ENCODE data around the gene ZNF469.

The ZNF469 gene

DNA sequence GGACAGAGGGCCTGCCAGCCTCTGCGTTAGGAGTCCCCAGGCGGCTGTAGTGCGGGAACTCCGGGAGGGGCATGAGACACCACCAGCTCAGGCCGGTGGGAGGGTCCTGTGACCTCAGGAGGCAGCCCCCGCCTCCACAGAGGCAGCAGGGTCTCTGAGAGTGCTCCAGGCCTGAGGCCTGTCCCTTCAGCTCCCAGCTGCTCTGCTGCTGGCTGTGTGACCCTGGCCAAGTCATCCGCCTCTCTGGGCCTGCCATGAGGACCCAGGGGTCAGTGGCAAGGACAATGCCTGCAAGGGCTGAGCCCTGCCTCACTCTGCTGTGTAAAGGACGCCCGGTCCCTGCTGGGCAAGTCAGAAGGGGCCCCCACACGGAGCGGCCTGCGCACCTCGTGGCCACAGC is 43.3 kb downstream of the ZNF469 start:
- no peak for DNase-seq (ENCODE audit: low read depth in 4 of 4, low spot score in 1 of 4)

DNA sequence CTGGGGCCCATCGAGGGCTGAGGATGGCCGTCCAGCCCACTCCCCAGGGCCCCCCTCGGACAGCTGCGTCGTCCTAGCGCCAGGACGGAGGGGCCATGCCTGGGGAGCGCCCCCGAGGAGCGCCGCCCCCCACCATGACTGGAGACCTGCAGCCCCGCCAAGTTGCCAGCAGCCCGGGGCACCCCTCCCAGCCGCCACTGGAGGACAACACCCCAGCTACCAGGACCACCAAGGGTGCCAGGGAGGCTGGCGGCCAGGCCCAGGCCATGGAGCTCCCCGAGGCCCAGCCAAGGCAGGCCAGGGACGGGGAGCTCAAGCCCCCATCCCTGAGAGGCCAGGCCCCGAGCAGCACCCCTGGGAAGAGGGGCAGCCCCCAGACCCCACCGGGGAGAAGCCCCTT is 44.6 kb downstream of the ZNF469 start:
- DNase-seq (ENCODE audit: low read depth in 4 of 4, low spot score in 1 of 4), result no peak

DNA sequence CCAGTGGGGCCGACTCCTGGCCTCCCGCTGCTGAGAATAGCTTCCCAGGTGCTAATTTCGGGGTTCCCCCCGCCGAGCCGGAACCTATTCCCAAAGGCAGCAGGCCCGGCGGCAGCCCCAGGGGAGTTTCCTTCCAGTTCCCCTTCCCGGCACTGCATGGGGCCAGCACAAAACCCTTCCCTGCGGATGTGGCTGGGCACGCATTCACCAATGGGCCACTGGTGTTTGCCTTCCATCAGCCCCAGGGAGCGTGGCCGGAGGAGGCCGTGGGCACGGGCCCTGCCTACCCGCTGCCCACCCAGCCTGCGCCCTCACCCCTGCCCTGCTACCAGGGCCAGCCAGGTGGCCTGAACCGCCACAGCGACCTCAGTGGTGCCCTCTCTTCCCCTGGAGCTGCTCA is 45.4 kb downstream of the ZNF469 start:
- no peak for DNase-seq (ENCODE audit: low read depth in 4 of 4, low spot score in 1 of 4)

DNA sequence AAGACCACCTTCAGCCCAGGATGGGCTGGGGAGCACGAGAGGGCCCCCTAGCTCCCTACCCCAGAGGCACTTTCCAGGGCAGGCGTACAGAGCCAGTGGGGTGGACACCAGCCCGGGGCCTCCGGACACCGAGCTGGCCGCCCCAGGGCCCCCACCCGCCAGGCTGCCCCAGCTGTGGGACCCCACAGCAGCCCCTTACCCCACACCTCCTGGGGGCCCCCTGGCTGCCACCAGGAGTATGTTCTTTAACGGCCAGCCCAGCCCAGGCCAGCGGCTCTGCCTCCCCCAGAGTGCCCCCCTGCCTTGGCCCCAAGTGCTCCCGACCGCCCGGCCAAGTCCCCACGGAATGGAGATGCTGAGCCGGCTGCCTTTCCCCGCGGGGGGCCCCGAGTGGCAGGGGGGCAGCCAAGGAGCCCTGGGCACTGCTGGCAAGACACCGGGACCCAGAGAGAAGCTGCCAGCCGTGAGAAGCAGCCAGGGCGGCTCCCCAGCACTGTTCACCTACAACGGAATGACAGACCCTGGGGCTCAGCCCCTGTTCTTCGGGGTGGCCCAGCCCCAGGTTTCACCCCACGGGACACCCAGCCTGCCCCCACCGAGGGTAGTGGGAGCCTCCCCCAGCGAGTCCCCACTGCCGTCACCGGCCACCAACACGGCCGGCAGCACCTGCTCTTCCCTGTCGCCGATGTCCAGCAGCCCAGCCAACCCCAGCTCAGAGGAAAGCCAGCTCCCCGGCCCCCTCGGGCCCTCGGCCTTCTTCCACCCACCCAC is 46.0 kb downstream of the ZNF469 start:
- no peak for DNase-seq (ENCODE audit: low read depth in 4 of 4, low spot score in 1 of 4)

DNA sequence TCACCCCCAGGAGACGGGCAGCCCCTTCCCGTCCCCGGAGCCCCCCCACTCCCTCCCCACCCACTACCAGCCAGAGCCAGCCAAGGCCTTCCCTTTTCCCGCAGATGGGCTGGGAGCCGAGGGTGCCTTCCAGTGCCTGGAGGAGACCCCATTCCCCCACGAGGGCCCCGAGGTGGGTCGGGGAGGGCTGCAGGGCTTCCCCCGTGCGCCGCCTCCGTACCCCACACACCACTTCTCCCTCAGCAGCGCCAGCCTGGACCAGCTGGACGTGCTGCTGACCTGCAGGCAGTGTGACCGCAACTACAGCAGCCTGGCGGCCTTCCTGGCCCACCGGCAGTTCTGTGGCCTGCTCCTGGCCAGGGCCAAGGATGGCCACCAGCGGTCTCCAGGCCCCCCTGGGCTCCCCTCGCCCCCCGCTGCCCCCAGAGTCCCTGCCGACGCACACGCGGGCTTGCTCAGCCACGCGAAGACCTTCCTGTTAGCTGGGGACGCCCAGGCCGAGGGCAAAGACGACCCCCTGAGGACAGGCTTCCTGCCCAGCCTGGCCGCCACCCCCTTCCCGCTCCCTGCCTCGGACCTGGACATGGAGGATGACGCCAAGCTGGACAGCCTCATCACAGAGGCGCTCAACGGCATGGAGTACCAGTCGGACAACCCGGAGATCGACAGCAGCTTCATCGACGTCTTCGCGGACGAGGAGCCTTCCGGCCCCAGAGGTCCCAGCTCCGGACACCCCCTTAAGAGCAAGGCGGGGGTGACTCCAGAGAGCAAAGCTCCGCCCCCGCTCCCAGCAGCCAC is 46.8 kb downstream of the ZNF469 start:
- DNase-seq (ENCODE audit: low read depth in 4 of 4, low spot score in 1 of 4), result no peak

DNA sequence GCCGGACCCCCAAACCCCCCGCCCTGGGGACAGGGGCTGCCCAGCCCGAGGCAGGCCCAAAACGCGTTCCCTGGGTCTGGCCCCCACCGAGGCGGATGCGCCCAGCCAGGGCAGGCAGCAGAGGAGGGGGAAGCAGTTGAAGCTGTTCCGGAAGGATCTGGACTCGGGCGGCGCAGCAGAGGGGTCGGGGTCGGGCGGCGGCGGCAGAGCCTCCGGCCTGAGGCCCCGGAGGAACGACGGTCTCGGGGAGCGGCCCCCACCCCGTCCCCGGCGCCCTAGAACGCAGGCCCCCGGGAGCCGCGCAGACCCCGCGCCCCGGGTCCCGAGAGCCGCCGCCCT is 47.4 kb downstream of the ZNF469 start:
- peak in 1 of 4 experiments; percentile 8 for DNase-seq (ENCODE audit: low read depth in 4 of 4, low spot score in 1 of 4)

DNA sequence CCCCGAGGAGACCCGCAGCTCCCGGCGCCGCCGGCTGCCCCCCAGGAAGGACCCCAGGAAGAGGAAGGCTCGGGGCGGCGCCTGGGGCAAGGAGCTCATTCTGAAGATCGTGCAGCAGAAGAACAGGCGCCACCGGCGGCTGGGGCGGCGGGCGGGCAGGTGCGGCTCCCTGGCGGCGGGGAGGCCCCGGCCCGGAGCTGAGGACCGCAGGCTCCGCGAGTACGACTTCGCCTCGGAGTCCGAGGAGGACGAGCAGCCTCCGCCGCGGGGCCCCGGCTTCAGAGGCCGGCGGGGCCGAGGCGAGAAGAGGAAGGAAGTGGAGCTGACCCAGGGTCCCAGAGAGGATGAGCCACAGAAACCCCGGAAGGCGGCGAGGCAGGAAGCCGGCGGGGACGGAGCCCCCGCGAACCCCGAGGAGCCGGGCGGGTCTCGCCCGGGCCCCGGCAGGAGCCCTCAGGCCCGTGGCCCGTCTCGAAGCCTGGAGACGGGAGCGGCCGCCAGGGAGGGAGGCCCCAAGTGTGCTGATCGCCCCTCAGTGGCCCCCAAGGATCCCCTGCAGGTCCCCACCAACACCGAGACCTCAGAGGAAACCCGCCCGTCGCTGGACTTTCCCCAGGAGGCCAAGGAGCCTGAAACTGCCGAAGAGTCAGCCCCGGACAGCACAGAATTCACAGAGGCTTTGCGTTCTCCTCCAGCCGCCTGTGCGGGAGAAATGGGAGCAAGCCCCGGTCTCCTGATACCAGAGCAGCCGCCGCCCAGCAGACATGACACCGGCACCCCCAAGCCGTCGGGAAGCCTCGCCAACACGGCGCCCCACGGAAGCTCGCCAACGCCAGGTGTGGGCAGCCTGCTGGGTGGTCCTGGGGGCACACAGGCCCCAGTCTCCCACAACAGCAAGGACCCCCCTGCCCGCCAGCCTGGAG is 48.0 kb downstream of the ZNF469 start:
- DNase-seq (ENCODE audit: low read depth in 4 of 4, low spot score in 1 of 4), result peak in 1 of 4 experiments; percentile 27

DNA sequence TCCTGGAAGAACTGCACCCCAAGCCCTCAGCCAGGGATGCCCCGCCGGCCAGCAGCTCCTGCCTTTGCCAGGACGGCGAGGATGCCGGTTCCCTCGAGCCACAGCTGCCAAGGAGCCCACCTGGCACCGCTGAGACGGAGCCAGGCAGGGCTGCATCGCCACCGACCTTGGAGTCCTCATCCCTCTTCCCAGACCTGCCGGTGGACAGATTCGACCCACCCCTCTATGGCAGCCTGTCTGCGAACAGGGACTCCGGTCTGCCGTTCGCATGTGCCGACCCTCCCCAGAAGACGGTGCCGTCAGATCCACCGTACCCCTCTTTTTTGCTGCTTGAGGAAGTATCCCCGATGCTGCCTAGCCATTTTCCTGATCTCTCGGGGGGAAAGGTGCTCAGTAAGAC is 48.9 kb downstream of the ZNF469 start:
- no peak for DNase-seq (ENCODE audit: low read depth in 4 of 4, low spot score in 1 of 4)

DNA sequence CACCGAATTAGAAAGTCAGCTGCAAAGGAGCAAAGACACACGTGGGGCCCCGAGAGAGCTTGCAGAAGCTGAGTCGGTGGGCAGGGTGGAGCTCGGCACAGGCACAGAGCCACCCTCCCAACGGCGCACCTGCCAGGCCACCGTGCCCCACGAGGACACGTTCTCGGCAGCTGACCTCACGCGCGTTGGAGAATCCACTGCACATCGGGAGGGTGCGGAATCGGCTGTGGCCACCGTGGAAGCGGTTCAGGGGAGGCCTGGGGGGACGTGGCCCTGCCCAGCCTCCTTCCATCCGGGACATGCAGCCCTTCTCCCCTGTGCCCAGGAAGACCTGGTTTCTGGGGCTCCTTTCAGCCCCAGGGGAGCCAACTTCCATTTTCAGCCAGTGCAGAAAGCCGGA is 49.4 kb downstream of the ZNF469 start:
- DNase-seq (ENCODE audit: low read depth in 4 of 4, low spot score in 1 of 4), result no peak

Measured in stimulated activated CD4-positive, alpha-beta T cell treated with anti-CD3 and anti-CD28 coated beads, Interleukin-1b, Interleukin-23, amount 100 ng/mL, for 24 hours (primary cell).